H1 (cell line): ENCODE results near the gene CLEC16A. TPM values are rescaled to one million over a fixed set of nuclear protein-coding genes. Genes with fewer than 3 reads are reported as not detected.

Experiments
- HDAC6 ChIP-seq: IDR thresholded peaks from one replicate; pipeline ENCODE4 v1.7.1; 2012; ENCODE audit warnings: low read depth, mild to moderate bottlenecking, inconsistent platforms, low read length, moderate library complexity
- RXRA ChIP-seq: IDR thresholded peaks from 2 replicates; pipeline ENCODE4 v1.6.1; 2011; ENCODE audit warnings: low read depth, mild to moderate bottlenecking, low read length, moderate library complexity; ENCODE audit not compliant: insufficient read depth
- polyA plus RNA-seq, 7 experiments: library from polyadenylated mRNA; depleted of rRNA in 3 of 7; stranded (reverse) in 5 of 7; unstranded in 2 of 7; fragments of >200 nt in 5 of 7; fragments of 200-250 nt in 2 of 7; gene quantifications; 1 replicate in 5 of 7; 2 replicates in 1 of 7; 4 replicates in 1 of 7; pipeline versions ENCODE4 v1.2.1 to v1.2.3, GENCODE V29; 2011 to 2013; ENCODE audit warnings: missing spikeins in 2 of 7, mixed read lengths in 2 of 7
- total RNA-seq: library from RNA; stranded (reverse); fragmentation: NEBNext Ultra II Directional; extraction: Animal tissue kit (Norgen Biotek cat#: 25700); gene quantifications from 2 replicates; pipeline ENCODE4 v1.2.1, GENCODE V29; 2021

Gene CLEC16A
- total and polyA plus RNA-seq, 2 of the 8 experiments (the other 6 are each of a cell fraction or from before 2014, with no cell fraction given): 7.6 to 19.3 TPM

DNA sequence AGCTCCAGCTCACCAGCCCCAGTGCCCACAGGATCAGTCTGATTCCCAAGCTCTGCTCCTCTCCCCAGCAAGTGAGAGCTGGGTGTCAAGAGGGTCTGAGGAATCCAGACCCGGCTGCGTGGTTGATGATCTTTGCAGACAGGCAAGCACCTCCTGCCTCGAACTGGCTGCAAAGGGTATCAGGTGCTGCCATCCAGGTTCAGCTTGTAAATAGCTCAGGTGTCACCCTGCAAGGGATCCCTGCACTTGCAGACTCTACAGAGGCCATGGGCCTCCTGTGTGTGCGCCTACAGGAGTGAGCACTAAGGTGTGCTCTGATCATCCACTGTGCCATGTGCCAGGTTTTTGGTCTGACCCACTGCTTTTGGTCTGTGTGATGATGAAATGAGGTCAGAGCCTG is 18.3 kb upstream of the CLEC16A start (continued):
- TF ChIP-seq RXRA (no peak), HDAC6 (no peak)
